Spleen (tissue), 13 donors: Measurements from ENCODE around the gene C1orf115. TPM values are rescaled to one million over a fixed set of nuclear protein-coding genes. Genes with fewer than 3 reads are reported as not detected.

ENCODE experiments used
- DNase-seq: peaks from one replicate; pipeline ENCODE4 v3.0.0-alpha.2; 2020
- H3K27ac ChIP-seq, 8 donors: fragments of 200-600 bp; sonication (generic) in 7 of 8; 1 replicate in 4 of 8; 2 replicates in 4 of 8; pipeline versions ENCODE4 v1.5.0 to v1.8.0; 2016 to 2021; ENCODE audit warnings: inconsistent platforms in 4 of 8, mild to moderate bottlenecking in 4 of 8, moderate library complexity in 1 of 8
- H3K27me3 ChIP-seq, 7 donors: fragments of 200-600 bp; sonication (generic) in 6 of 7; replicated peaks in 1 of 7; 1 replicate in 4 of 7; 2 replicates in 3 of 7; pipeline versions ENCODE4 v1.5.0 to v1.8.0; 2016 to 2021; ENCODE audit warnings: inconsistent platforms in 3 of 7, mild to moderate bottlenecking in 1 of 7
- H3K36me3 ChIP-seq, 6 donors: fragments of 200-600 bp; sonication (generic) in 5 of 6; 1 replicate in 4 of 6; 2 replicates in 2 of 6; pipeline versions ENCODE4 v1.5.0 to v1.8.0; 2016 to 2021; ENCODE audit warnings: inconsistent platforms in 2 of 6
- H3K4me1 ChIP-seq, 6 donors: fragments of 200-600 bp; sonication (generic) in 5 of 6; 1 replicate in 3 of 6; 2 replicates in 3 of 6; pipeline versions ENCODE4 v1.5.0 to v1.8.0; 2016 to 2021; ENCODE audit warnings: inconsistent platforms in 3 of 6
- H3K4me3 ChIP-seq, 8 donors: fragments of 200-600 bp; sonication (generic) in 7 of 8; 1 replicate in 4 of 8; 2 replicates in 4 of 8; pipeline versions ENCODE4 v1.5.0 to v1.8.0; 2016 to 2021; ENCODE audit warnings: inconsistent platforms in 4 of 8, mild to moderate bottlenecking in 4 of 8, moderate library complexity in 2 of 8
- H3K9me3 ChIP-seq, 8 donors: fragments of 200-600 bp; sonication (generic) in 7 of 8; 1 replicate in 4 of 8; 2 replicates in 4 of 8; pipeline versions ENCODE4 v1.5.0 to v1.8.0; 2016 to 2021; ENCODE audit warnings: inconsistent platforms in 4 of 8
- CTCF ChIP-seq, 11 experiments: fragments of 200-600 bp in 7 of 11; fragments of 450-650 bp in 4 of 11; sonication (generic) in 4 of 11; IDR thresholded peaks in 8 of 11; conservative IDR thresholded peaks in 3 of 11; 1 replicate in 7 of 11; 2 replicates in 4 of 11; pipeline versions ENCODE4 v1.4.0 to v1.8.0; 2016 to 2021; ENCODE audit warnings: antibody characterized with exemption in 11 of 11, inconsistent platforms in 4 of 11, mild to moderate bottlenecking in 1 of 11
- POLR2A ChIP-seq, 3 donors: fragments of 450-650 bp; IDR thresholded peaks; one replicate each; pipeline ENCODE4 v1.5.1; 2017; ENCODE audit warnings: antibody characterized with exemption in 3 of 3, mild to moderate bottlenecking in 1 of 3
- POLR2AphosphoS5 ChIP-seq, 3 donors: sonication (generic); formaldehyde crosslinking; IDR thresholded peaks; one replicate each; pipeline ENCODE4 v1.5.1; 2017; ENCODE audit warnings: antibody characterized with exemption in 3 of 3
- WGBS, 5 donors: extraction: QIAGEN DNeasy Blood & Tissue Kit in 3 of 5; methylation state at CpG; one replicate each; pipeline versions ENCODE4 v1.1.5 to v1.1.7; 2013 to 2018; 5-methylcytosine and 5-hydroxymethylcytosine counted together
- intact Hi-C: fragments of 100-400 bp; cut with DNase I; formaldehyde crosslinking; loops from one replicate; pipeline ENCODE4 v1.15.0; 2023; ENCODE audit warnings: low total_unique reads
- long read RNA-seq, 2 donors: transcript quantifications; one replicate each; lab custom pipeline, GENCODE V29; 2026
- polyA plus RNA-seq, 3 donors: library from polyadenylated mRNA; stranded (reverse); fragments of 200-250 nt; gene quantifications; one replicate each; pipeline ENCODE4 v1.2.1, GENCODE V29; 2013
- total RNA-seq, 7 donors: library from RNA; depleted of rRNA in 3 of 7; stranded (reverse); fragments of >200 nt in 3 of 7; fragmentation: NEBNext Ultra II Directional in 4 of 7; extraction: Animal tissue kit (Norgen Biotek cat#: 25700) in 4 of 7; gene quantifications; one replicate each; pipeline versions ENCODE4 v1.1.0 to v1.2.1, GENCODE V29; 2016 to 2021
- donor health status: healthy with polysubstance abuse.
- donor health status: DM: no; HTN: no; CAD: no; lungs with moderate emphysema.
- donor health status: DM: no; HTN: no; CAD: no.
- donor health status: Bipolar disorder and iron deficiency.
- donor health status: healthy.
- donor health status: DM: no; HTN: no; CAD: no.
- donor health status: DM: yes; HTN: yes; CAD: no.

The C1orf115 gene
- total RNA-seq (10 to 100 TPM; 26.7 to 80.0 (median 51.5) TPM), polyA plus RNA-seq (10 to 100 TPM; 14.3 to 58.6 (median 15.5) TPM)
- long read RNA-seq, donor 1, transcript C1orf115-201 (2 exons, 3,413 nt): major isoform, 9 of 9 reads
- long read RNA-seq, donor 1, partial matches to known transcripts: 0 of 9 reads
- long read RNA-seq, donor 1, other reads (novel, unspliced or antisense): 0 of 9 reads
- long read RNA-seq, donor 2, transcript C1orf115-201 (2 exons, 3,413 nt): major isoform, 9 of 19 reads
- long read RNA-seq, donor 2, partial matches to known transcripts: 10 of 19 reads
- long read RNA-seq, donor 2, other reads (novel, unspliced or antisense): 0 of 19 reads

DNA sequence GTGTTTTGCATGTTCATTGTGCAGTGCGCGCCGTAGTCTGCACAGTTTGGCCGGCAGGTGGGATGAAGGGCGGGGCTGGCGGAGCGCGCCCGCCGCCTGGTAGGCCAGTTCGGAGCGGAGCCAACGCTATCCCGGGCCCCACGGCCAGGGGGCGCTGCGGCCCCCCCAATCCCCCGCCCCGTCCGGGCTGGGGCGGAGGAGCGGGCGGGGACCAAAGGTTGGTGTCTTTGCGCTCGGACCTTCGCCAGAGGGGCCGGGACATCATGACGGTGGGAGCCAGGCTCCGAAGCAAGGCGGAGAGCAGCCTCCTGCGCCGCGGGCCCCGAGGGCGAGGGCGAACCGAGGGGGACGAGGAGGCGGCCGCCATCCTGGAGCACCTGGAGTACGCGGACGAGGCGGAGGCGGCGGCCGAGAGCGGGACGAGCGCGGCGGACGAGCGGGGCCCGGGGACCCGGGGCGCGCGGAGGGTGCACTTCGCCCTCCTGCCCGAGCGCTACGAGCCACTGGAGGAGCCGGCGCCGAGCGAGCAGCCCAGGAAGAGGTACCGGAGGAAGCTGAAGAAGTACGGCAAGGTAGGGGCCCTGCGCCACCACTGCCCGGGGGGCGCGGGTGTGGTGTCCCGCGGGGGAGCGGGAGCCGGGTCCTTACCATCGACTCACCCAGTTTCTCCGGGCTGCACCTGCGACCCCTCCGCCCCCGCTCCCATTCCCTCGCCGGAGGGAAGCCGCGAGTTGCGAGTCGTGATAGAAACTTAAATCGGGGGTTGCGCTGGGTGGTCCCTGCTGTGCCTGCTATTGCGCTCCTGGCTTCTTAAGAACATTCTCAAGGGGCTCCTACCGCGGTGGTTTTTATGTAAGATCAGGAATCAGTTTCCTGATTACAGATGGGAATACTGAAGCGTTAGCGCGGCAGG is at the start of gene C1orf115:
TSS of gene C1orf115 (plus strand) at position 224 of the 913 bp plus-strand sequence. CDS start at position 264, 40 bp downstream.
- peak; percentile 92 for DNase-seq
- 4 to 8% (median 5%) methylated on average over 46 to 96 of the region's 96 CpGs for WGBS, 5 donors
- Histone ChIP-seq H3K36me3 (no peaks in the 10 kb centered on the region), H3K27me3 (peaks cover 0 to 28% (median 6%) of the 10 kb centered on the region in 7 donors), H3K27ac (peak within 1 kb of the TSS; percentile 28 to 87 (median 82)), H3K4me1 (peaks cover 2 to 24% (median 15%) of the 10 kb centered on the region in 6 donors), H3K9me3 (no peaks in the 10 kb centered on the region), H3K4me3 (peak within 1 kb of the TSS; percentile 45 to 84 (median 69))
- TF ChIP-seq POLR2AphosphoS5 (IDR thresholded peaks at IDR 0.05) (peak; percentile 82 to 92 (median 85)), POLR2A (IDR thresholded peaks at IDR 0.05) (peak in 1 of 3 donors; percentile 35), CTCF (IDR thresholded peaks at IDR 0.05 in 8 of 11, conservative IDR thresholded peaks at IDR 0.05 in 3 of 11) (peak; percentile 90 to 99 (median 97))
- intact Hi-C loops: no loop called here

- TF ChIP-seq POLR2A (IDR thresholded peaks at IDR 0.05): no peak
- no peak for TF ChIP-seq CTCF (IDR thresholded peaks at IDR 0.05 in 8 of 11, conservative IDR thresholded peaks at IDR 0.05 in 3 of 11)
- no peak for TF ChIP-seq POLR2AphosphoS5 (IDR thresholded peaks at IDR 0.05)
- 82 to 93% (median 91%) methylated on average over 3 to 4 of the region's 4 CpGs for WGBS, 5 donors
- Histone ChIP-seq H3K27ac (no peak overlapping the region), H3K36me3 (no peaks in the 10 kb centered on the region), H3K27me3 (no peaks in the 10 kb centered on the region), H3K9me3 (no peaks in the 10 kb centered on the region), H3K4me3 (no peak overlapping the region), H3K4me1 (no peaks in the 10 kb centered on the region)
- DNase-seq: no peak
- intact Hi-C loops: no loop called here
These were observed 47.9 kb upstream of the C1orf115 start for GRCh38 chr1:220642285-220642684.

DNA sequence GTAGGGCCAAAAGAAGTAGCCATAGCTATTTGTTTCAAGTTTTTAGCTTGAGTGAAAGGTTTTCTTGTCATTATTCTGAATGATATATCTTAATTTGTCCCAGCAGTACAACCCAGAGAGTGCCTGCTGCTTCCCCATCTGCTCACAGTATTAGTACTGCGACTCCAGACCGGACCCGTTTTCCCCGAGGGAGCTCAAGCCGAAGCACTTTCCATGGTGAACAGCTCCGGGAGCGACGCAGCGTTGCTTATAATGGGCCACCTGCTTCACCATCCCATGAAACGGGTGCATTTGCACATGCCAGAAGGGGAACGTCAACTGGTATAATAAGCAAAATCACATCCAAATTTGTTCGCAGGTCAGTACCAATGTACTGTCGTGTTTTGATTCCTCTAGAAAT is 37.2 kb upstream of the C1orf115 start:
- Histone ChIP-seq H3K4me1 (no peaks in the 10 kb centered on the region), H3K9me3 (no peaks in the 10 kb centered on the region), H3K27me3 (no peaks in the 10 kb centered on the region), H3K36me3 (no peaks in the 10 kb centered on the region), H3K27ac (no peak overlapping the region), H3K4me3 (no peak overlapping the region)
- intact Hi-C loops: no loop called here
- no peak for DNase-seq
- TF ChIP-seq POLR2AphosphoS5 (IDR thresholded peaks at IDR 0.05) (no peak), CTCF (IDR thresholded peaks at IDR 0.05 in 8 of 11, conservative IDR thresholded peaks at IDR 0.05 in 3 of 11) (no peak), POLR2A (IDR thresholded peaks at IDR 0.05) (no peak)
- WGBS, 5 donors: 95 to 98% (median 96%) methylated on average over 13 of the region's 13 CpGs

- WGBS, 5 donors: 44 to 75% (median 58%) methylated on average over 1 of the region's 1 CpG
- Histone ChIP-seq H3K27ac (no peak overlapping the region), H3K9me3 (no peaks in the 10 kb centered on the region), H3K4me1 (no peaks in the 10 kb centered on the region), H3K36me3 (no peaks in the 10 kb centered on the region), H3K4me3 (no peak overlapping the region), H3K27me3 (peaks cover 0 to 5% (median 0%) of the 10 kb centered on the region in 7 donors)
- no peak for DNase-seq
- TF ChIP-seq POLR2A (IDR thresholded peaks at IDR 0.05) (no peak), POLR2AphosphoS5 (IDR thresholded peaks at IDR 0.05) (no peak), CTCF (IDR thresholded peaks at IDR 0.05 in 8 of 11, conservative IDR thresholded peaks at IDR 0.05 in 3 of 11) (no peak)
- intact Hi-C loops: no loop called here
These were observed 34.7 kb upstream of the C1orf115 start for GRCh38 chr1:220655509-220655908.
